Activated naive CD8-positive, alpha-beta T cell treated with anti-CD3 and anti-CD28 coated beads for 36 hours (primary cell): ENCODE results near the gene ERI2. TPM values are rescaled to one million over a fixed set of nuclear protein-coding genes. Genes with fewer than 3 reads are reported as not detected.

ENCODE experiments used
- DNase-seq: peaks from one replicate; pipeline ENCODE4 v3.0.0; 2021
- H3K27ac Mint-ChIP-seq: one replicate; pipeline ENCODE4 v1.8.0; 2022; ENCODE audit warnings: mild to moderate bottlenecking, moderate library complexity, mixed read lengths
- H3K27me3 Mint-ChIP-seq: one replicate; pipeline ENCODE4 v1.8.0; 2022; ENCODE audit warnings: mild to moderate bottlenecking, mixed read lengths
- H3K36me3 Mint-ChIP-seq: one replicate; pipeline ENCODE4 v1.8.0; 2021; ENCODE audit warnings: mild to moderate bottlenecking, mixed read lengths
- H3K4me1 Mint-ChIP-seq: one replicate; pipeline ENCODE4 v1.8.0; 2021; ENCODE audit warnings: mixed read lengths
- H3K4me3 Mint-ChIP-seq: one replicate; pipeline ENCODE4 v1.8.0; 2022; ENCODE audit warnings: mild to moderate bottlenecking, moderate library complexity, mixed read lengths
- H3K9me3 Mint-ChIP-seq: one replicate; pipeline ENCODE4 v1.8.0; 2022; ENCODE audit warnings: mixed read lengths
- total RNA-seq, 2 experiments: library from RNA; stranded (reverse); gene quantifications; one replicate each; pipeline ENCODE4 v1.2.3, GENCODE V29; 2021

Gene ERI2, protein sequence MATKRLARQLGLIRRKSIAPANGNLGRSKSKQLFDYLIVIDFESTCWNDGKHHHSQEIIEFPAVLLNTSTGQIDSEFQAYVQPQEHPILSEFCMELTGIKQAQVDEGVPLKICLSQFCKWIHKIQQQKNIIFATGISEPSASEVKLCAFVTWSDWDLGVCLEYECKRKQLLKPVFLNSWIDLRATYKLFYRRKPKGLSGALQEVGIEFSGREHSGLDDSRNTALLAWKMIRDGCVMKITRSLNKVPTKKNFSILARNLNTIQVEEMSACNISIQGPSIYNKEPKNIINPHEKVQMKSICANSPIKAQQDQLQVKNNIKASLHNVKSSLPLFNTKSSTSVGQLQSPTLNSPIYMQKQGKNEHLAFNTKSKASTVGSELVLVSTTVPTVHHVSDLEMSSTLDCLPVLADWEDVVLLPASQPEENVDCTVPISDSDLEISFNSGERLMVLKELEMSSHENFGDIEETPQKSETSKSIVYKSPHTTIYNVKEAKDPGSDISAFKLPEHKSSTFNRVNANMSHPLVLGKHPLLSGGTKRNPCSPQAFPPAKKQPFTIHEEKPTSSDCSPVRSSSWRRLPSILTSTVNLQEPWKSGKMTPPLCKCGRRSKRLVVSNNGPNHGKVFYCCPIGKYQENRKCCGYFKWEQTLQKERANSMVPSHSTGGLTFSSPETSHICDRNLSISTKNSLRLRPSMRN
- total RNA-seq, result 10 to 100 TPM; 22.6 to 25.1 TPM

DNA sequence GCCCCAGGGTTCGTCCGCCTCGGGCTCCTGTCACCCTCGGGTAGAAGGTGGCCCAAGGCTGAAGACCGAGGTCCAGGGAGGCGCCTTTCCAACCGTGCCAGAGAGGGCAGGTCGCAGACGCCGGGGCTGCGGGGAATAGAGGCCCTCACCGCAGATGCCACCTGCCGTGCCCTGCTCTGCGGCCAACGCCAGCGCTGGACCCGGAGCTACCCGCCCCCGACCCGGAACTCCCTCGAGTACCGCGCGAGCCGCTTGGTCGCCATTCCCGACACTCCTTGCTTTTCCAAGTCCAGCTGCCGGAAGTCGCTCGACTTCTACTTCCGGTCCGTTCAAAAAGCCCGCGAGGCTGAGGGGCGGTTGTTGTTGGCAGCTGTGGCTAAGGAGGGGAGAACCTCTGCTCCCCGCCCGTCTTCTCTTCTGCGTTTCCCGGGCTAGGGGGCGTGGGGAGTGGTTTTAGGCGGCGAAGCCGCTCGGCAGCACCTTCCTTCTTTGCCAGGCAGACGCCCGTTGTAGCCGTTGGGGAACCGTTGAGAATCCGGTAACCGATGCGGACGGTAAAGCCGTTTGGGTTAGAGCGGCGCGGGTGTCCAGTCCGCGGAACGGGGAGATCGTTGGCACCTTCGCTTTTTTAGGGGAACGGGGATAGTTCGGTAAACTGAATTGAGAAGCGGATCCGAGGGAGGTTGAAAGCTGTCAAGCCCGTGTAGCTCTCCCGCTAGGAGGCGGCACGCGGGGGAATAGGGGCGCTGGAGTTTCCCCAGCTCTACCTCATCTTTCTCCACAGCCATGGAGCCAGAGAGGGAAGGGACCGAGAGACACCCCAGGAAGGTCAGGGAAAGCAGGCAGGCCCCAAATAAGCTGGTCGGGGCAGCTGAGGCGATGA, at the start of gene ERI2, which contains the start of gene REXO5:
TSS of gene ERI2 (minus strand) at position 305 of the 883 bp plus-strand sequence. CDS start at position 263, 42 bp downstream.
TSS of gene REXO5 (plus strand) at position 360 of the 883 bp plus-strand sequence. CDS start at position 787, 427 bp downstream.
- Mint-ChIP-seq H3K4me3 (peak within 1 kb of the TSS; percentile 97), H3K27me3 (no peaks in the 10 kb centered on the region), H3K36me3 (peaks cover 13% of the 10 kb centered on the region), H3K9me3 (no peaks in the 10 kb centered on the region), H3K4me1 (peaks cover 7% of the 10 kb centered on the region), H3K27ac (peak within 1 kb of the TSS; percentile 95)
- DNase-seq, result peak; percentile 79

DNA sequence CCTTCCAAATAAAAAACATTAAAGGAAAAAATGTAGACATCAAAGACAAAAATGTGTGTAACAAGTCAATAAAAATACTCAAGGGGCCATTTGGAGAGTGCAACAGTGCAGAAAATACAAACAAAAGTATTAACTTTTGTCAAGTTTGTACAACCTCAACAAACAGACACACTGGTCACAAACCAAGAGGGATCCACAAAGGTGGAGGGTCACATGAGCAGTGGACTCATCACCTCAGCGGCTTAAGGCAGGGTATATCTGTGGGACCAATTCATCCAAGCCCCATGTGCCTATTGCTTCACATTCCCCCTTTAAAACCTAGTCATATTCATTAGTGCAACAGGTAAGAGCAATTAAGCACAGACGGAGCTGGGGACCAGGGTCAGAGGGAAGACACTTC, 48.7 kb upstream of the ERI2 start:
- Mint-ChIP-seq H3K4me1 (peaks cover 3% of the 10 kb centered on the region), H3K27me3 (no peaks in the 10 kb centered on the region), H3K4me3 (no peak overlapping the region), H3K27ac (no peak overlapping the region), H3K36me3 (peaks cover 14% of the 10 kb centered on the region), H3K9me3 (no peaks in the 10 kb centered on the region)
- no peak for DNase-seq

DNA sequence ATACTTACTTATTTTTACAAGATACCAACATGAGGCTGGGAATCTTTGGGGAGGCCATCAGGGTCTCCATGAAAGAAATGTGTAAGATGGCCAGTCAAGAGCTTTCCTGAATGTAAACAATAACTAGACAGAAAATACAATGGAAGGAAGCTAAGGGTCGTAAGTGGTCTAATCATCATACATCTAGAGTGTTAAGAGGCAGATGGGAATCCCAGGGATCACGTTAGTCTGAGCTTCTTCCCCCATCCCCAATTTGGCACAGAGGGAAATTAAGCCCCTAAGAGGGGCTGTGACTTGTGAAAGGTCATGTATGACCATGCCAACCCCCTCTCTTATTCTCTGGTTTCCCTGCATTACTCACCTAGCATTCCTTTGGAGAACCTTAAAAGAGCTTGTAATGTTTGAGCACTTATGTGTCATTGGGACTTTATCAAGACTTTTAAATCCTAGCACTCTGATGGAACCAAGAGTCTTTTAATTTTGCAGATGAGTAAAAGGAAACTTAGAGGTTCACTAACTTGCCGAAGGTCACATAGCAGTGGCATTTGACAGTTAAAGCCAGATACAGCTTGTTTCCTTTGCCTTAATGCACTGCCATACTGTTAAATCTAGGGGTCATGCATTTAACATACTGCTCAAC, 47.8 kb upstream of the ERI2 start:
- Mint-ChIP-seq H3K9me3 (no peaks in the 10 kb centered on the region), H3K36me3 (peaks cover 9% of the 10 kb centered on the region), H3K27me3 (no peaks in the 10 kb centered on the region), H3K27ac (no peak overlapping the region), H3K4me3 (no peak overlapping the region), H3K4me1 (peaks cover 5% of the 10 kb centered on the region)
- no peak for DNase-seq

DNA sequence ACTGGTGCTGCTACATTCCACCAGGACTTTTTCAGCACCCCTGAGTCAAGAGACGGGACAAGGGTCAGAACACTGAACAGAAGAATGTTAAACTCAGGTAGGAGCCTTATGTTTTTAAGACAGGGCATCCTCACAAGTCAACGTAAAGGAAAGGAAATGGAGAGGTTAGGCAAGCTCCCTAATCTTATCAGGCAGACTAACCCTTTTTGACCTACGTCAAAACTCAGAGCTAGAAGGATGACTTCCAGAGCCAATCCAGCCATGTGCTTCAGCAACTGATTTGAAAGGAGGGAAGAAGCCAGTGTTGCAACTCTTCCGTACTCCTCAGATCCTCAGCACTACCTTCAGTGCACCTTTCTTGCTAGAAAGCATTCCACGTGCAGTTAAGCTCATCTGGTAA, 46.9 kb upstream of the ERI2 start:
- no peak for DNase-seq
- Mint-ChIP-seq H3K4me1 (peaks cover 5% of the 10 kb centered on the region), H3K27me3 (no peaks in the 10 kb centered on the region), H3K9me3 (no peaks in the 10 kb centered on the region), H3K27ac (no peak overlapping the region), H3K36me3 (peaks cover 9% of the 10 kb centered on the region), H3K4me3 (no peak overlapping the region)

DNA sequence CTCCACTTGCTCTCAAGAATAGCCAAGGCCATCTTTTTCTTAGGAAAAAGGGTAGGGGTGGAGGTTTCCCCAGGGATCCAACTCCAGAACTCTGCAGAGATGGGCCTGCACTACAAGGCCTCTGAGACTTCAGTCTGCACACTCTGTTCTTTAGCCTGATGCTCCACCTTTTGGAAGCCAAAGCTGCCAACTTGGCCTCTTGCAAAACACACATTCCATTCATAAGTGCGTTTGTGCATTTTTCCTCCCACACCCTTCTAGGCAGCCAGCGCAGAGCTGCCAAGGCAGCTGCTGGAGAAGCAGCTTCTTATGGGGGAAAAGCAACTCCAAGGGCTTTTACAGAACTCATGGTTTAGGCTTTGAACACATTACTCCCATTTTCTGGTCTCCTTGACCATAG, 45.3 kb upstream of the ERI2 start:
- H3K4me3 Mint-ChIP-seq, result no peak overlapping the region
- no peaks in the 10 kb centered on the region for H3K9me3 Mint-ChIP-seq
- H3K27ac Mint-ChIP-seq, result no peak overlapping the region
- H3K27me3 Mint-ChIP-seq, result no peaks in the 10 kb centered on the region
- H3K4me1 Mint-ChIP-seq, result peaks cover 5% of the 10 kb centered on the region
- peaks cover 9% of the 10 kb centered on the region for H3K36me3 Mint-ChIP-seq
- no peak for DNase-seq

DNA sequence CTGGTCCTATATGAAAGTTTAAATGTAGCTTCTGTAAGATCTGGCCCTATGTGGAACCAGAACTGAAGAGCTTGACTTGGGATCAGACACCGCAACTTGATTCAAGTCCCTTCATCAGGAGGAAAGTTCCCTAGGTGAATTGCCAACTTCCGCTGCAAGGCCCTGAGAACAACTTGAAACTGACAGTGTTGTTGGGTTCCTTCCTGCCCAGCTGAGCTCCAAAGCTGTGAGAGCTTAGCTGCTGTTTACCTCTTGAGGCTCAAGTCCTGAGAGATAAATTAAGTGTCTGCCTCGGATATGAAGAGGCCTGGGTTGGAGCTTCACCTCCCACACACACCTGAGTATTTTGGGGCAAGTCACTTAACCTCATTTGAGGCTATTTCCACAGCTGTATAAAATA, 44.7 kb upstream of the ERI2 start:
- H3K27me3 Mint-ChIP-seq, result no peaks in the 10 kb centered on the region
- H3K4me1 Mint-ChIP-seq, result peaks cover 5% of the 10 kb centered on the region
- no peak overlapping the region for H3K4me3 Mint-ChIP-seq
- H3K27ac Mint-ChIP-seq, result no peak overlapping the region
- no peak for DNase-seq
- peaks cover 9% of the 10 kb centered on the region for H3K36me3 Mint-ChIP-seq
- H3K9me3 Mint-ChIP-seq, result no peaks in the 10 kb centered on the region

DNA sequence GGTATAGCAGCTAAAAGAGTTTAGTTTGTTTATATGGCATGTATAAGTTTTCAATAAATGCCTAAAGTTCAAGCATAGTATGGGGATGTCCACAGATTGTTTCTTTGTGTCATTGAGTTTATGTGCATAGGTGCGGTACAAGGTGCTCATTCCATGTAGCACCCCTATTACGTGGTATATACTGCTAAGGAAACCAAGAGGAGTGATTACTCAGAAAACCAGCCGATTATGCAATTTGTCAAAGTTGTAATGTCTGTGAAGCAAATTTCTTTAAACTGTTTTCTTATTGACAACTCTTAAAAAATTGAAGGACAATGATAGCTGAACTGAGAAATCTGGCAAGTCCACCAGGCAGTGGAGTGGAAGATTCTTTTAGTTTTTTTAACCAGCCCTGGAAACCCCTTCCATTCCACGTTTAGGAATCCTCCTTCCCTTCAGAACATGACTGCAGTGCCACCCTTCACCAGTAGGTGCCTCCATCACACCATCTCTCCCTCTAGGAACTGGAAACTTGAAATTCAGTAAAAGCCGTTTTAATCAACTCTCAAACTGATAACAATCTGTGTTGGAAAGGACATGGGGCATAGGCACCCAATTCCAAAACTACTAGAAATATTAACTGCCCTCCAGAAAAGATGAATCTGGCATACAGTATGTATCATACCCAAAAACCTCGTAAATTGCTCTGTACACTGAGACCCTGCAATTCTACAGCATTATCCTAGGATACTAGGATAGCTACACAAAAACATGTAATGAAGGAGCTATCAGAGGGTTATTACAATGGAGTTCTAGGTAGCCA, 43.5 kb upstream of the ERI2 start:
- H3K36me3 Mint-ChIP-seq, result peaks cover 9% of the 10 kb centered on the region
- H3K4me3 Mint-ChIP-seq, result no peak overlapping the region

DNA sequence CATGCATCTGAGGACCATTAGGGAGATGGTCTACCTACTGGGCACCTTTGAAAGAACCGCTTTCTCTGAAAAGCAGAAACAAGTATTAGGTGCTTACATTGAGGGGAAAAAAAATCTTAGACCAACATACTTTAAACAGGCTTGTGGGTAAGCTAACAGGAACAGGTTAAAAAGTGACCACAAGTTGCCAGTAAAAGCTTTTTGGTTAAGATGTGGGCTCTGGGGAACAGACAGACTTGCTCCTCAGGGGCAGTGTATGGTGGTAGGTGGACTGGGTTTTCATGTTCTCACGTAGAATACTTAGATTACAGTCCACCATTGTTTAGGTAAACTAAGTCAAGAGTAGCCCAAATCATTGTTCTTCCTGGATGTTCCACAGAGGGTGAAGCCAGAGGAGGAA, 41.3 kb upstream of the ERI2 start:
- peaks cover 26% of the 10 kb centered on the region for H3K4me1 Mint-ChIP-seq
- no peak overlapping the region for H3K27ac Mint-ChIP-seq
- H3K36me3 Mint-ChIP-seq, result peaks cover 17% of the 10 kb centered on the region

More for the DNA sequence above, 43.5 kb upstream of the ERI2 start:
- H3K27ac Mint-ChIP-seq, result no peak overlapping the region
- no peaks in the 10 kb centered on the region for H3K9me3 Mint-ChIP-seq
- no peaks in the 10 kb centered on the region for H3K27me3 Mint-ChIP-seq
- peak; percentile 50 for DNase-seq
- H3K4me1 Mint-ChIP-seq, result peaks cover 13% of the 10 kb centered on the region

DNA sequence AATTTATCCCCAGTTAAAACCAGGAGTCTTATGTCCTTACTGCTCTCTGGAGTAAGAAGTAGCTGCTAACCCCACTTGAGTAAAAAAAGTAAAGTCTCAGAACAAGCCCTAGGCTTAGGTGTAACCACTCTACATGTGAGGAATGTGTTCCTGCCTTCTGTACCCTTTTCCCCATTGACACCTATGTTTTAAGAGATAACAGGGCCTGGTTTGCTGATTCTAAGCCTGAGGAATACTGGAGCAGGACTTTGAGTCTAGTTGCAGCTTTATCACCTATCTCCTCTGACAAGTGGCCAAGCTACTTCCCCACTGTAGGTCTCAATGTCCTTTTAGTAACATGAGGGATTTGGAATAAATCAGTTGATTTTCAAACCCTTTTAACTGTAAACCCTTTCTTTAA, 40.3 kb upstream of the ERI2 start:
- Mint-ChIP-seq H3K27me3 (no peaks in the 10 kb centered on the region), H3K4me3 (no peak overlapping the region), H3K27ac (no peak overlapping the region), H3K4me1 (peaks cover 26% of the 10 kb centered on the region), H3K9me3 (no peaks in the 10 kb centered on the region), H3K36me3 (peaks cover 23% of the 10 kb centered on the region)
- DNase-seq, result no peak

More for the DNA sequence above, 41.3 kb upstream of the ERI2 start:
- H3K4me3 Mint-ChIP-seq, result no peak overlapping the region
- H3K9me3 Mint-ChIP-seq, result no peaks in the 10 kb centered on the region
- DNase-seq, result no peak
- H3K27me3 Mint-ChIP-seq, result no peaks in the 10 kb centered on the region

DNA sequence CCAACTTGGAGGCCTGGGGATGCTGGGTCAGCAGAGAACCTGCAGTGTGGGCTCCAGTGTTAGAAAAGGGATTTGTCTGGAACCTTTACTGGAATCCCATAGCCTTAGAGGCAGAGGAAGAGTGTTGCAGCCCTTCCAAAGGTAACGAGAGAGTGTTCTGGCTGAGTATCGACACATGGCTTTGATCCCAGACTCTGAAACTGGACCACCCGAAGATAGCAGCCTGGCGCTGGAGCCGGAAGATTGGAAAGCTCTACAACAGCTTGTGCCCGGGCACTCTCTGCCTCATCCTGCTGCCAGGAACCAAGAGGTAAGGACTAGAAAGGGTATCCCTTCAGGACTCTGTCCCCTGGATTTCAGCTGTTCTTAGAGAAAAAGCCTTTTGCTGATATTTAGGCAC, 39.8 kb upstream of the ERI2 start:
- no peak overlapping the region for H3K27ac Mint-ChIP-seq
- H3K27me3 Mint-ChIP-seq, result no peaks in the 10 kb centered on the region
- no peak for DNase-seq
- no peaks in the 10 kb centered on the region for H3K9me3 Mint-ChIP-seq
- peaks cover 26% of the 10 kb centered on the region for H3K4me1 Mint-ChIP-seq
- peaks cover 25% of the 10 kb centered on the region for H3K36me3 Mint-ChIP-seq
- no peak overlapping the region for H3K4me3 Mint-ChIP-seq

DNA sequence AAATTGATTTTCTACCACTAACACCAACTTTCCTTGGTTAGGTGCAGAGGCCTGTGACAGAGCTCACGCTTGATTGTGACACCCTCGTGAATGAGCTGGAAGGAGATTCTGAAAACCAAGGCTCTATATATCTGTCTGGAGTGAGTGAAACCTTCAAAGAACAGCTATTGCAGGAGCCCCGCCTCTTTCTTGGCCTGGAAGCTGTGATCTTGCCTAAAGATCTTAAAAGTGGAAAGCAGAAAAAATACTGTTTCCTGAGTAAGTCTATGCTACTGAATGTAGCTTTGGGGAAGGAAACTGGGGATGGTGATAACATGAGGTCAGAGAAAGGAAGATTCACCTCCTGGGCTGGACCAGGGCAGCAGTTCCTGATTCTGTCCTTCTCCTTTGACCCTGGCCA, 38.3 kb upstream of the ERI2 start:
- H3K36me3 Mint-ChIP-seq, result peaks cover 29% of the 10 kb centered on the region
- H3K4me3 Mint-ChIP-seq, result no peak overlapping the region
- H3K27ac Mint-ChIP-seq, result peak overlapping the region; percentile 62
- peaks cover 21% of the 10 kb centered on the region for H3K4me1 Mint-ChIP-seq
- H3K27me3 Mint-ChIP-seq, result no peaks in the 10 kb centered on the region
- no peaks in the 10 kb centered on the region for H3K9me3 Mint-ChIP-seq
- DNase-seq, result peak; percentile 32

DNA sequence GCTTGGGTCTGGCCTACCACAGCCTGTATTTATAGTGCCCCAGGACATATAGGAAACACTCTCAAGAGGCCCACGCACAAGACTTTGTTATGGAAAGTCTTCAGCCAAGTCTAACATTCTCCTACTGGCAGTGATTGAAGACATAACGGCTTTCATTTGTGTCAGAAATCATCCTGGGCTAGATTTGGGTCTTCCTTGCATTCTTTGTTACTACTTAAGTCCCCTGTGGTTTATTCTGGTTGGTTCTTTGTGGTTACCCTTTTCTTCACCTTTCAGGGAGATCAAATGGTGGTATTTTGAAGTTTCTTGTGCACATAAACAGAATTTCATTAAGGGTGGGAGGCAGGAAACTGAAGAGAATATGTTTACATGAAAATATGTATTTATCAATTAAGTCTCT, 37.8 kb upstream of the ERI2 start:
- peaks cover 21% of the 10 kb centered on the region for H3K4me1 Mint-ChIP-seq
- peak overlapping the region; percentile 1 for H3K4me3 Mint-ChIP-seq
- no peak for DNase-seq
- peak overlapping the region; percentile 62 for H3K27ac Mint-ChIP-seq
- no peaks in the 10 kb centered on the region for H3K27me3 Mint-ChIP-seq
- H3K36me3 Mint-ChIP-seq, result peaks cover 31% of the 10 kb centered on the region
- no peaks in the 10 kb centered on the region for H3K9me3 Mint-ChIP-seq

DNA sequence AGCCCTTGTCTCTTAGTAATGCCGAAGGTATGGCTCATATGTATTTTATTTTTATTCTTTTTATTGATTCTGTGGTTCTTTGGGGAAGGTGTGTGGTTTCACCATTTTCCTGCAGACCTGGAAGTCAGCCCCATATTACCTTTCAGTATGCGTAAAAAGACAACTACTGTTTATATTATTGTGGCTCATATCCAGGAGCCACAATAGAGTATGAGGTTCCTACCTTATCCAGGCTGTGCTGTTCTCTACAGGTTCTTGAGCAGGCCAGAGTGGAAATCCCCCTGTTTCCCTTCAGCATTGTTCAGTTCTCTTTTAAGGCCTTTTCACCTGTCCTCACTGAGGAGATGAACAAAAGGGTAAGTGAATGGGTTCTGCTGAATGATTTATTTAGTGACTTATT, 33.2 kb upstream of the ERI2 start:
- Mint-ChIP-seq H3K4me1 (peaks cover 10% of the 10 kb centered on the region), H3K36me3 (peaks cover 63% of the 10 kb centered on the region), H3K27ac (no peak overlapping the region), H3K4me3 (no peak overlapping the region), H3K27me3 (no peaks in the 10 kb centered on the region), H3K9me3 (peaks cover 21% of the 10 kb centered on the region)
- DNase-seq, result no peak

DNA sequence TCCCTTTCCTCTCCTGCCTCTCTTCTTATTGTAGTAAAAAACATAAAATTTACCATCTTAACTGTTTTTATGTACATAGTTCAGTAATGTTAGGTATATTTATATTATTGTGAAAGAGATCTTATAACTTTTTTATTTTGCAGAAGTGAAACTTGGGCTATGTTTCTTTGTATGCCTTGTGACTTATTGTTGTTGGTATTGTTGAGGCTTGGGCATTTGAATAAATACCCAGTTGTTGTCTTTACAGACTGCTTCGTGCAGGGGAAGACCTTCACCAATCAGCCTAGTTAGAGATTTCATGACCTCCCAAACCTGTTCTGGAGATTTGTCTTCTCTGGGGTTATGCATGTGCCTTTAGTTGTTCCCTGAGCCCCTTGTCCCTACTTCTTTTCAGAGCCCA, 32.0 kb upstream of the ERI2 start:
- DNase-seq, result no peak
- Mint-ChIP-seq H3K36me3 (peaks cover 65% of the 10 kb centered on the region), H3K4me1 (no peaks in the 10 kb centered on the region), H3K27me3 (no peaks in the 10 kb centered on the region), H3K4me3 (no peak overlapping the region), H3K9me3 (peaks cover 22% of the 10 kb centered on the region), H3K27ac (no peak overlapping the region)
